Measurements from ENCODE around the gene MYH10. TPM values are rescaled to one million over a fixed set of nuclear protein-coding genes. Genes with fewer than 3 reads are reported as not detected.

The MYH10 gene
- total RNA-seq, 1 donor from 2014 or later: 270 TPM

- Mint-ChIP-seq H3K27ac (ENCODE audit: unreplicated experiment) (no peak overlapping the region), H3K27me3 (ENCODE audit: low read depth) (no peaks in the 10 kb centered on the region), H3K4me3 (peak overlapping the region; percentile 81), H3K9me3 (no peaks in the 10 kb centered on the region), H3K4me1 (peaks cover 38% of the 10 kb centered on the region), H3K36me3 (ENCODE audit: low read depth) (no peaks in the 10 kb centered on the region)
- no peak for DNase-seq (ENCODE audit: low read depth, low spot score)
- TF ChIP-seq, protein P1, sequence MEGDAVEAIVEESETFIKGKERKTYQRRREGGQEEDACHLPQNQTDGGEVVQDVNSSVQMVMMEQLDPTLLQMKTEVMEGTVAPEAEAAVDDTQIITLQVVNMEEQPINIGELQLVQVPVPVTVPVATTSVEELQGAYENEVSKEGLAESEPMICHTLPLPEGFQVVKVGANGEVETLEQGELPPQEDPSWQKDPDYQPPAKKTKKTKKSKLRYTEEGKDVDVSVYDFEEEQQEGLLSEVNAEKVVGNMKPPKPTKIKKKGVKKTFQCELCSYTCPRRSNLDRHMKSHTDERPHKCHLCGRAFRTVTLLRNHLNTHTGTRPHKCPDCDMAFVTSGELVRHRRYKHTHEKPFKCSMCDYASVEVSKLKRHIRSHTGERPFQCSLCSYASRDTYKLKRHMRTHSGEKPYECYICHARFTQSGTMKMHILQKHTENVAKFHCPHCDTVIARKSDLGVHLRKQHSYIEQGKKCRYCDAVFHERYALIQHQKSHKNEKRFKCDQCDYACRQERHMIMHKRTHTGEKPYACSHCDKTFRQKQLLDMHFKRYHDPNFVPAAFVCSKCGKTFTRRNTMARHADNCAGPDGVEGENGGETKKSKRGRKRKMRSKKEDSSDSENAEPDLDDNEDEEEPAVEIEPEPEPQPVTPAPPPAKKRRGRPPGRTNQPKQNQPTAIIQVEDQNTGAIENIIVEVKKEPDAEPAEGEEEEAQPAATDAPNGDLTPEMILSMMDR (conservative IDR thresholded peaks at IDR 0.05): no peak
These were observed 1.5 kb upstream of the MYH10 start for GRCh38 chr17:8632061-8632460.

- Mint-ChIP-seq H3K9me3 (no peaks in the 10 kb centered on the region), H3K27ac (ENCODE audit: unreplicated experiment) (peak overlapping the region; percentile 85), H3K4me1 (peaks cover 38% of the 10 kb centered on the region), H3K36me3 (ENCODE audit: low read depth) (no peaks in the 10 kb centered on the region), H3K4me3 (peak overlapping the region; percentile 90), H3K27me3 (ENCODE audit: low read depth) (no peaks in the 10 kb centered on the region)
- DNase-seq (ENCODE audit: low read depth, low spot score): no peak
- TF ChIP-seq, protein P1 (conservative IDR thresholded peaks at IDR 0.05): no peak
These were observed 991 bp upstream of the MYH10 start for GRCh38 chr17:8631554-8631877.

DNA sequence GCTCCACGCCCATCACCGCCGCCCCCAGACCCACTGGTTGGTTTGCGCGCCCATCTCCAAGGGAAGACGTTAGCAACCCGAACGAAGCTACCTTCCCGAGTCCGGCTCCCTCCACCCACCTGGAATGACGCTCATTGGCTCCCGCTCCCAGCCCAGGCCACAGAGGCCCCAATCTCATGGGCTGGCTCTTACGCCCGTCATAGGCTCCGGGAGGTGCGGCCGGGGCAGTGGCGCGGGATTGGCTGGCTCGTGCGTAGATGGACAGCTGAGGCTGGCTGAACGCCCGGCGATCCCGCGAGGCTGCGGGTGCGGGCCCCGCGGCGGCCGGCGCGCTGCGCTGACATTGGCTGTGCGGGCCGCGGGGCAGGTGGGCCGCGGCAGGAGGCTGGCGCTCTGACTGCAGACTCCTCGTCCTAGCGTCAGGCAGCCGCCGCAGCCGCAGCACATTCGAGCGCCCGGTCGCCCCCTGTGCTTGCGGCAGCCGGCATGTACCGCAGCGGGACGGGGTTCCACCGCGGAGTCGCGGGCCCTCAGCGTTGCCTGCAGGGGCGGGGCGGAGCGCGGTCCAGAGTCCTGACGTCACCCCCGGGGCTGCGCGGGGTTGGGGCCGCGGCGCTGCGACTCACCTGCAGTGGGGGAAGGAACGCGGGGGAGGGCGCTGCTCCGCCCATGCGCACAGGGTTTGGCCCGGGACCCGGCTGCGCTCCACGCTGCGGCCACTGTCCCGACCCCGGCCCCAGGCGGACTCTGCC is 453 bp upstream of the MYH10 start:
- H3K27me3 Mint-ChIP-seq (ENCODE audit: low read depth): no peaks in the 10 kb centered on the region
- TF ChIP-seq, protein P1 (conservative IDR thresholded peaks at IDR 0.05): peak; percentile 52
- H3K36me3 Mint-ChIP-seq (ENCODE audit: low read depth): no peaks in the 10 kb centered on the region
- DNase-seq (ENCODE audit: low read depth, low spot score): peak; percentile 95
- H3K9me3 Mint-ChIP-seq: no peaks in the 10 kb centered on the region
- peak overlapping the region; percentile 99 for H3K4me3 Mint-ChIP-seq
- peaks cover 38% of the 10 kb centered on the region for H3K4me1 Mint-ChIP-seq
- peak overlapping the region; percentile 85 for H3K27ac Mint-ChIP-seq (ENCODE audit: unreplicated experiment)

GRCh38 chr17:8629371-8630226 is 926 bp downstream of the MYH10 start:
- Mint-ChIP-seq H3K36me3 (ENCODE audit: low read depth) (no peaks in the 10 kb centered on the region), H3K27me3 (ENCODE audit: low read depth) (no peaks in the 10 kb centered on the region), H3K4me3 (peak overlapping the region; percentile 100), H3K4me1 (peaks cover 38% of the 10 kb centered on the region), H3K27ac (ENCODE audit: unreplicated experiment) (peak overlapping the region; percentile 99), H3K9me3 (no peaks in the 10 kb centered on the region)
- DNase-seq (ENCODE audit: low read depth, low spot score): peak; percentile 31
- TF ChIP-seq, protein P1 (conservative IDR thresholded peaks at IDR 0.05): no peak

DNA sequence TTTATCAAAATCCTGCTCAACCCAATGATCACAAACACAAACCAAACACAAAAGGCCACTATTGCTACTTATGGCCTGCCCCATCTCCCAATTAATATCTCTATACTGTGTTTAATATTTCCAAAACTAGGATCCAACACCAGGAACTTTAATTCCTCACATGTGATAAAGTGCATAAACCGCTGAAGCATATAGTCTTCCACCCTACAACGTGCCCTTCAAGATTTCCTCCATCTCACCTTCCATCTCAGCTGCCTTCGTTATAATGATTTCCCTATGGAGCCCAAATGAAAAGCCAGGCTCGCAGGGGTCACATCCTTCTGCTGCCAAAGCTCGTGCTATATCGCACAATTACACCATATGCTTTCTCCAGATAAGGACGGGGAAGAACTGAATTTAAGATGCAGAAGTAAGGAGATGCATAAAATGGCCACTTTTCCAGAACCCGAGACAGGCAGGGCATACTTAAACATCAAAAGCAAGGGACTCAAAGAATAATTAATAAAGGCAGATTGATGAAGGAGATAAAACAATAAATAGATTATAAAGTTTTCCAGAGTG is 1.8 kb downstream of the MYH10 start:
- Mint-ChIP-seq H3K4me3 (peak overlapping the region; percentile 100), H3K27ac (ENCODE audit: unreplicated experiment) (peak overlapping the region; percentile 9), H3K36me3 (ENCODE audit: low read depth) (peaks cover 3% of the 10 kb centered on the region), H3K27me3 (ENCODE audit: low read depth) (no peaks in the 10 kb centered on the region), H3K9me3 (no peaks in the 10 kb centered on the region), H3K4me1 (peaks cover 47% of the 10 kb centered on the region)
- TF ChIP-seq, protein P1 (conservative IDR thresholded peaks at IDR 0.05): no peak
- DNase-seq (ENCODE audit: low read depth, low spot score): no peak
